Fibroblast of lung (primary cell): ENCODE data around the gene TNFSF12. TPM values are rescaled to one million over a fixed set of nuclear protein-coding genes. Genes with fewer than 3 reads are reported as not detected.
A peak's percentile ranks its signal among the peaks of the same experiment; 100 is the strongest.

Experiments
- DNase-seq, 2 donors: peaks; one replicate each; pipeline versions ENCODE4 v3.0.0 to v3.0.0-alpha.2; 2010; ENCODE audit warnings: low read depth in 2 of 2
- H2AFZ ChIP-seq: 2 replicates; pipeline ENCODE4 v1.5.1; 2012; ENCODE audit warnings: low read length, control low read depth, inconsistent platforms
- H3K27ac ChIP-seq: 2 replicates; pipeline ENCODE4 v1.5.1; 2011; ENCODE audit warnings: low read length, control low read depth; ENCODE audit not compliant: insufficient read depth
- H3K27me3 ChIP-seq: 2 replicates; pipeline ENCODE4 v1.5.1; 2011; ENCODE audit warnings: mild to moderate bottlenecking, low read length; ENCODE audit not compliant: control insufficient read depth, insufficient read depth
- H3K36me3 ChIP-seq: 2 replicates; pipeline ENCODE4 v1.5.1; 2011; ENCODE audit warnings: low read length; ENCODE audit not compliant: control insufficient read depth, insufficient read depth
- H3K4me1 ChIP-seq: 2 replicates; pipeline ENCODE4 v1.5.1; 2011; ENCODE audit warnings: low read length; ENCODE audit not compliant: control insufficient read depth, insufficient read depth; ENCODE audit errors: extremely low read depth
- H3K4me2 ChIP-seq: 2 replicates; pipeline ENCODE4 v1.5.1; 2011; ENCODE audit warnings: low read length, control low read depth; ENCODE audit not compliant: insufficient read depth; ENCODE audit errors: extremely low read depth
- H3K4me3 ChIP-seq, 4 experiments: fragments of 200-600 bp in 1 of 4; sonication (generic) in 1 of 4; replicated peaks in 1 of 4; 2 replicates each; pipeline ENCODE4 v1.5.1; 2011 to 2016; ENCODE audit warnings: low read length in 4 of 4, low read depth in 3 of 4, mild to moderate bottlenecking in 3 of 4, control low read depth in 2 of 4, inconsistent platforms in 1 of 4, mixed read lengths in 1 of 4; ENCODE audit not compliant: insufficient read depth in 1 of 4; ENCODE audit errors: control extremely low read depth in 1 of 4
- H3K79me2 ChIP-seq: 2 replicates; pipeline ENCODE4 v1.5.1; 2012; ENCODE audit warnings: mild to moderate bottlenecking, low read length, inconsistent platforms; ENCODE audit not compliant: control insufficient read depth, insufficient read depth
- H3K9ac ChIP-seq: 2 replicates; pipeline ENCODE4 v1.5.1; 2011; ENCODE audit warnings: mild to moderate bottlenecking, low read length, control low read depth; ENCODE audit not compliant: insufficient read depth
- H3K9me3 ChIP-seq: 2 replicates; pipeline ENCODE4 v1.5.1; 2012; ENCODE audit warnings: low read depth, low read length; ENCODE audit not compliant: control insufficient read depth, insufficient read depth
- H4K20me1 ChIP-seq: 2 replicates; pipeline ENCODE4 v1.5.1; 2011; ENCODE audit warnings: low read length; ENCODE audit not compliant: control insufficient read depth, insufficient read depth; ENCODE audit errors: extremely low read depth
- EZH2 ChIP-seq: IDR thresholded peaks from 2 replicates; pipeline ENCODE4 v1.5.1; 2012; ENCODE audit warnings: low read length, control low read depth, mild to moderate bottlenecking; ENCODE audit errors: missing control alignments
- polyA plus RNA-seq, 2 donors: library from polyadenylated mRNA; depleted of rRNA in 1 of 2; stranded (reverse) in 1 of 2; unstranded in 1 of 2; fragments of >200 nt; gene quantifications; 2 replicates each; pipeline ENCODE4 v1.2.1, GENCODE V29; 2011 to 2012; ENCODE audit warnings: missing spikeins in 1 of 2
- total RNA-seq: library from RNA; depleted of rRNA; stranded (reverse); fragments of >200 nt; gene quantifications from 2 replicates; pipeline ENCODE4 v1.2.1, GENCODE V29; 2014
- TF ChIP-seq, protein P1 (sequence below), 2 donors: IDR thresholded peaks in 1 of 2; conservative IDR thresholded peaks in 1 of 2; 1 replicate in 1 of 2; 2 replicates in 1 of 2; pipeline ENCODE4 v1.5.1; 2011 to 2012; ENCODE audit warnings: low read length in 2 of 2, control low read depth in 1 of 2, inconsistent platforms in 1 of 2, low read depth in 1 of 2, mild to moderate bottlenecking in 1 of 2

The TNFSF12 gene
- total and polyA plus RNA-seq, 2 donors (not counting 1 experiment from before 2014, with no cell fraction given): 9.6 to 34.4 TPM

GRCh38 chr17:7513850-7514419 lies 34.9 kb upstream of the TNFSF12 start:
- no peak overlapping the region for H3K9ac ChIP-seq
- no peaks in the 10 kb centered on the region for H3K9me3 ChIP-seq
- H3K27me3 ChIP-seq: no peaks in the 10 kb centered on the region
- H3K4me3 ChIP-seq: no peak overlapping the region
- no peak overlapping the region for H2AFZ ChIP-seq
- H3K79me2 ChIP-seq: no peaks in the 10 kb centered on the region
- H3K27ac ChIP-seq: no peak overlapping the region
- no peaks in the 10 kb centered on the region for H3K4me1 ChIP-seq
- H3K4me2 ChIP-seq: no peak overlapping the region
- H3K36me3 ChIP-seq: peaks cover 36% of the 10 kb centered on the region
- DNase-seq: no peak
- no peak for TF ChIP-seq EZH2
- TF ChIP-seq, protein P1, sequence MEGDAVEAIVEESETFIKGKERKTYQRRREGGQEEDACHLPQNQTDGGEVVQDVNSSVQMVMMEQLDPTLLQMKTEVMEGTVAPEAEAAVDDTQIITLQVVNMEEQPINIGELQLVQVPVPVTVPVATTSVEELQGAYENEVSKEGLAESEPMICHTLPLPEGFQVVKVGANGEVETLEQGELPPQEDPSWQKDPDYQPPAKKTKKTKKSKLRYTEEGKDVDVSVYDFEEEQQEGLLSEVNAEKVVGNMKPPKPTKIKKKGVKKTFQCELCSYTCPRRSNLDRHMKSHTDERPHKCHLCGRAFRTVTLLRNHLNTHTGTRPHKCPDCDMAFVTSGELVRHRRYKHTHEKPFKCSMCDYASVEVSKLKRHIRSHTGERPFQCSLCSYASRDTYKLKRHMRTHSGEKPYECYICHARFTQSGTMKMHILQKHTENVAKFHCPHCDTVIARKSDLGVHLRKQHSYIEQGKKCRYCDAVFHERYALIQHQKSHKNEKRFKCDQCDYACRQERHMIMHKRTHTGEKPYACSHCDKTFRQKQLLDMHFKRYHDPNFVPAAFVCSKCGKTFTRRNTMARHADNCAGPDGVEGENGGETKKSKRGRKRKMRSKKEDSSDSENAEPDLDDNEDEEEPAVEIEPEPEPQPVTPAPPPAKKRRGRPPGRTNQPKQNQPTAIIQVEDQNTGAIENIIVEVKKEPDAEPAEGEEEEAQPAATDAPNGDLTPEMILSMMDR (conservative IDR thresholded peaks at IDR 0.05 in 1 of 2, IDR thresholded peaks at IDR 0.05 in 1 of 2; ENCODE audit: low read depth in 1 of 2, low read length in 2 of 2): no peak
- no peaks in the 10 kb centered on the region for H4K20me1 ChIP-seq

- H3K79me2 ChIP-seq: no peaks in the 10 kb centered on the region
- no peaks in the 10 kb centered on the region for H3K4me1 ChIP-seq
- no peak overlapping the region for H3K4me2 ChIP-seq
- peaks cover 22% of the 10 kb centered on the region for H3K36me3 ChIP-seq
- TF ChIP-seq EZH2: no peak
- TF ChIP-seq, protein P1 (conservative IDR thresholded peaks at IDR 0.05 in 1 of 2, IDR thresholded peaks at IDR 0.05 in 1 of 2; ENCODE audit: low read depth in 1 of 2, low read length in 2 of 2): no peak
- no peaks in the 10 kb centered on the region for H4K20me1 ChIP-seq
- H3K9ac ChIP-seq: no peak overlapping the region
- no peak overlapping the region for H3K27ac ChIP-seq
- H3K27me3 ChIP-seq: no peaks in the 10 kb centered on the region
- no peak overlapping the region for H2AFZ ChIP-seq
- H3K9me3 ChIP-seq: no peaks in the 10 kb centered on the region
- peak in 1 of 2 donors; percentile 51 for DNase-seq
- H3K4me3 ChIP-seq: no peak overlapping the region
Observed at GRCh38 chr17:7515911-7516610, 32.8 kb upstream of the TNFSF12 start.

DNA sequence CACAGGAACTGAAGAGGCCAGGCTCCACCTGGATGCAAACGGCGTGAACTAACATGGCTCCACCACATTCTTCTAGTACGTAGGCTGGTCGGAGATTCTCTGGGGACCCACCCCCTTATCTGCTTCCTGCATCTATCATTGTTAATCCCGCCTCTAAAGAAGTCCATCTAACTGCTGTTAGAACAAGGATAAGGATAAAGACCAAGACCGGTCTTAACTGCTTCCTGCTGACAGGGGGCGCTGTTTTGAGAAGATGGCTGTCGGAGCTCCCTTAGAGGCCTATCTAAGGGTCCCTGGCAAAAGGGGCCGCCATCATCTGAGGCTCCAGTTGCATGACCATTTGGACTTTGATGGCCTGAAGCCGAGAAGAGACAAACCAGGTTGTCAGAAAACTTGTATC lies 25.8 kb upstream of the TNFSF12 start:
- H3K4me3 ChIP-seq: no peak overlapping the region
- no peaks in the 10 kb centered on the region for H3K36me3 ChIP-seq
- no peak overlapping the region for H3K9ac ChIP-seq
- H3K9me3 ChIP-seq: no peaks in the 10 kb centered on the region
- H3K79me2 ChIP-seq: no peaks in the 10 kb centered on the region
- no peaks in the 10 kb centered on the region for H3K4me1 ChIP-seq
- no peaks in the 10 kb centered on the region for H4K20me1 ChIP-seq
- no peak overlapping the region for H2AFZ ChIP-seq
- no peak overlapping the region for H3K27ac ChIP-seq
- peak in 1 of 2 donors; percentile 17 for DNase-seq
- TF ChIP-seq, protein P1 (conservative IDR thresholded peaks at IDR 0.05 in 1 of 2, IDR thresholded peaks at IDR 0.05 in 1 of 2; ENCODE audit: low read depth in 1 of 2, low read length in 2 of 2): peak; percentile 14 to 32
- TF ChIP-seq EZH2: no peak
- no peak overlapping the region for H3K4me2 ChIP-seq
- H3K27me3 ChIP-seq: no peaks in the 10 kb centered on the region
